Measurements from ENCODE around the gene TRPC5OS. TPM values are rescaled to one million over a fixed set of nuclear protein-coding genes. Genes with fewer than 3 reads are reported as not detected.

The TRPC5OS gene
- total RNA-seq, 1 experiment from 2014 or later: not detected

DNA sequence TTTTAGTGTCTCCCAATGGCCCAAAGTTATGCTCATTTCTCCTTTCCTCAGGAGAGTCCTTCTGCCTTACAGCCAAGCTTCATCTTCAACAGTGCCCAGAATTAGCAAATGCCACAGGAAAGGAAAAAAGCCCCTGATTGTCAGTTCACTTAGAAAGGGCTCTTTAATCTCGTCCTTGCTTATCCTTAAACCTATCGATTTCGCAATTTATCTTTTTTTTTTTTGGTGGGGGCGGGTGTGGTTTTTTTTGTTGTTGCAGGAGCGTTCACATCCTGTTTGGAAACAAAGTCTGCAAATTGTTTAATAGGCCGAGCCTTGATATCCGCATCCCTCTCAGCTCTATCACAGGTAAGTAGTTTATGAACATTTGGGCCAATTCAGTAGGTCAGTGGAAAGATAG, 20.2 kb downstream of the TRPC5OS start:
- no peak for DNase-seq (ENCODE audit: low read depth)

DNA sequence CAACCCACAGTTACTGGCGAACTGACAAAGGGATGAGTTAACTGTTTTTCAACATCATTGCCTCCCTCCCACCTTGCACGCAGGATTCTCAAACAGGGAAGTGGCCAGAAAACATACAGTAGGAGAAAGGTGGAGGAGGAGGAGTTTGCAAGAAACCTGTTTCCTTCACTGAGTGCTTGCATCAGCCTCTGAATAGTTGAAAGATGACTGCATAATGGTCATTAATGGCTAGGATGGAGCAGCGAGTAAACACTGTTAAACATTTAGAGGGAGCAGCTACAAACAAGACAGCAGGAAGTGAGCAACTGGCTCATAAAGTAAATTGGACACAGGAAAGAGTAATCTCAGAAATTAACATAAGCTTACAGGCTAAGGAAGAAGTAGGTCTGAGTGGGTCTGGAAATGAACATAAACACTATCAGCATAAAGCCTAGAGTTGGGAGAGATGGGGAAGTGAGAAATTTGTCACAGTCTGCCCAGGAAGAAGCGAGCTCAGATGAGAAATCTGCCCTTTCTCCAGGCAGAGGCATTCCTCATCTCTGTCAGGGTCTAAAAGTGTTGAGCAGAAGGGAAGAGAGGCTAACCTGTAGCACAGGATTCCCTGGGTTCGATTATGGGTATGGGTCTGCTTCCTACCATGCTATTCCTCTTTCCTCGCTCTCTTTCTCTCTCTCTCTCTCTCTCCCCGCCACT, 38.6 kb downstream of the TRPC5OS start:
- no peak for DNase-seq (ENCODE audit: low read depth)

DNA sequence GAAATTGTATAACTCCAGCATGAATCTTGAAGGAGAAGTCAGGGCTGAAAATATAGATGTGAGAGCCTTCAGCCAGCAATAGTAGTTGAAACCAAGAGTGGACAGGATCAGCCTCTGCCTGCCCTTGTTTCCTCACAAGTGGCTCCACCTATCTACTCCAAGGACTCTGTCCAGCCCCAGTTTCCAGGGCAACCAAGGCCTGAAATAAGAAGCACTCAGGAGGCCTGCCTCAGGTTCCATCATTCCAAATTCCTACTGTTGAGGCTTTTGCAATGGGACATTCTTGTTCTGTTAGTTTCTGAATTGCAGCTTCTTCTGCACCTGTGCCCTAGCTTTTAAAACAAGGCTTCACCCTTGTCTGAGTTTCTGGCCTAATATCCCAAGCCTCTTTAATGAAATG, 41.6 kb downstream of the TRPC5OS start:
- DNase-seq (ENCODE audit: low read depth): no peak

DNA sequence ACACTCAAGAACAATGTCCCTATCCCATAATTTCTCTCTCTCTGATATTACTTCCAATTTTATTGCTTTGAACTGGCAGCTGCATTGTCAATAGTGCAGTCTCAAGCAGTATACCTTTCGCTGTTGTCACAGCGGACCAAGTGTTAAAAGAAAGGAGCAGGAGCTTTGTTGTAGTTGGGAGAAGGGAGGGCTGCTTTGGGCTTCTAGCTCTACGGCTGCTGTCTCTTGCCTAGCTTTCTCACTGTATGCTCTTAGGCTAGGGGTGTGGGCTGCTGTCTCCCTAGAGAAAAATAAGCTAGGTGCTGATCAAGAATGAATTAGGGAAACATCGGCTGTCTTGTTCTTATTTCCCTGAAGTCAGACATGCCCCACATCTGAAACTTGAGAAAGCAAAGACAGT, 52.5 kb downstream of the TRPC5OS start:
- no peak for DNase-seq (ENCODE audit: low read depth)

Other genes with a start within 250 kb of the TRPC5OS start
- 36.2 and 36.4 TPM in 2 replicates for gene ALG13, start 195.0 kb upstream of the TRPC5OS start, total RNA-seq (2014; rRNA removed; shearing (Covaris generic))
- not detected in 2 replicates for gene TRPC5, start 206.6 kb downstream of the TRPC5OS start, total RNA-seq (2014; rRNA removed; shearing (Covaris generic))
- not detected in 2 replicates for gene RTL4, start 206.8 kb downstream of the TRPC5OS start, total RNA-seq (2014; rRNA removed; shearing (Covaris generic))